NCI-H1930 (cell line): ENCODE measurements around the gene GALNT1.

ENCODE experiments used
- DNase-seq, 2 experiments: peaks; one replicate each; lab custom pipeline; 2025; lab: John Stamatoyannopoulos, UW

Gene GALNT1

DNA sequence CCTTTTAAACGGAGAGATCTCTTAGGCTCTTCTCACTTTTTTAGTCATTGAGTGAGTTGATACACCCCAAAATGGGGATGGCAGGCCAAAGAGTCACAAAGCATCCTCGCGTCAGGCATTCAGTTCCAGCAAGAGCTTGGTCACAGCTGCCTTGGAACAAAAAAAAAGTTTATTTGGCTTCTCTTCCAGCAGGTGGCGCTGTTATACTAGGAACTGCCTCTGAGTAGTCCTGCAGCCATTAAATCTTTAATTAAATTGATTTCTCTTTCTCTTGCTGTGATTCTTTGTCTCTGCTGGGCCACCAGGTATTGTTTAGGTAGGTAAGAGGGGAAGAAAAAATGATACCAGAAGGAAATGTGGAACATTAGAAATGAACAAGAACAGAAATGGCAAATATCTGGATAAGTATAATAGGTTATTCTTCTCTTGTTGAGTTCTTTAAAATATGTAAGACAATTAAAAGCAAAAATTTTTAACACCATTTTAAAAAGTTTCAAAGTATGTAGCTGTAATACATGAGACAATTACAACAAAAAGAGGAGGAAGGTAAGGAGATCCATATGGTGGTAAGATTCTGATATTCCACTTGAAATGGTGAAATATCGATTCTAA is 175.1 kb downstream of the GALNT1 start:
- peak; percentile 24 to 49 for DNase-seq
